Measurements from ENCODE around the gene KIRREL3.

GRCh38 chr11:126766440-126766839 is 234.1 kb downstream of the KIRREL3 start:
- no peak for TF ChIP-seq CTCF (IDR thresholded peaks at IDR 0.05)
- TF ChIP-seq POLR2A (IDR thresholded peaks at IDR 0.05), result no peak

Data from testis (tissue), 2 donors.